C4-2B (cell line): ENCODE results near the gene VTCN1.
"Not testable (repeated sequence)": the region's sequence is repeated elsewhere in the genome, so short reads cannot be mapped to it uniquely, and the experiment has no call there.

ENCODE experiments used
- H3K27ac ChIP-seq: fragments of 450-650 bp; 2 replicates; pipeline ENCODE4 v1.5.1; 2017
- ZFX ChIP-seq: fragments of 450-650 bp; IDR thresholded peaks from 2 replicates; pipeline ENCODE4 v1.6.1; 2017
- TF ChIP-seq, protein P1 (sequence below): fragments of 450-650 bp; conservative IDR thresholded peaks from 2 replicates; pipeline ENCODE4 v1.5.1; 2017; ENCODE audit warnings: mild to moderate bottlenecking

The VTCN1 gene

DNA sequence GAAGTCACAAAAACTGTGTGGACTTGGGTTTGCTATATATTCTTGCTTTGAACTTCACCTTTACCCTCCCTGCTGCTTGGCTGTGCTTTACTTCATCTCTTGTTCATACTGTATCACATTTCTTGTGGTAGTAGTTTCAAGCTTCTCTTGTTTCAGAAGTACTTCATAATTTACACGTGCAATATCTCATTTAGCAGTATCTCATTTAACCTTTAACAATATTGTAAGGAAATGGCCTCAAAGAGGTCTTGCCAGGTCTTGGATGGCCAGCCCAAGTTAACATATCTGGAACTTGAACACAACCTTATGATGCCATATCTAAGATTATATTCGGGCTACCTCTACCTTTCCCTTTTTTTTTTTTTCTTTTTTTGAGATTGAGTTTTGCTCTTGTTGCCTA is 87.5 kb downstream of the VTCN1 start:
- no peak overlapping the region for H3K27ac ChIP-seq
- no peak for TF ChIP-seq ZFX
- TF ChIP-seq, protein P1, sequence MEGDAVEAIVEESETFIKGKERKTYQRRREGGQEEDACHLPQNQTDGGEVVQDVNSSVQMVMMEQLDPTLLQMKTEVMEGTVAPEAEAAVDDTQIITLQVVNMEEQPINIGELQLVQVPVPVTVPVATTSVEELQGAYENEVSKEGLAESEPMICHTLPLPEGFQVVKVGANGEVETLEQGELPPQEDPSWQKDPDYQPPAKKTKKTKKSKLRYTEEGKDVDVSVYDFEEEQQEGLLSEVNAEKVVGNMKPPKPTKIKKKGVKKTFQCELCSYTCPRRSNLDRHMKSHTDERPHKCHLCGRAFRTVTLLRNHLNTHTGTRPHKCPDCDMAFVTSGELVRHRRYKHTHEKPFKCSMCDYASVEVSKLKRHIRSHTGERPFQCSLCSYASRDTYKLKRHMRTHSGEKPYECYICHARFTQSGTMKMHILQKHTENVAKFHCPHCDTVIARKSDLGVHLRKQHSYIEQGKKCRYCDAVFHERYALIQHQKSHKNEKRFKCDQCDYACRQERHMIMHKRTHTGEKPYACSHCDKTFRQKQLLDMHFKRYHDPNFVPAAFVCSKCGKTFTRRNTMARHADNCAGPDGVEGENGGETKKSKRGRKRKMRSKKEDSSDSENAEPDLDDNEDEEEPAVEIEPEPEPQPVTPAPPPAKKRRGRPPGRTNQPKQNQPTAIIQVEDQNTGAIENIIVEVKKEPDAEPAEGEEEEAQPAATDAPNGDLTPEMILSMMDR, result no peak

DNA sequence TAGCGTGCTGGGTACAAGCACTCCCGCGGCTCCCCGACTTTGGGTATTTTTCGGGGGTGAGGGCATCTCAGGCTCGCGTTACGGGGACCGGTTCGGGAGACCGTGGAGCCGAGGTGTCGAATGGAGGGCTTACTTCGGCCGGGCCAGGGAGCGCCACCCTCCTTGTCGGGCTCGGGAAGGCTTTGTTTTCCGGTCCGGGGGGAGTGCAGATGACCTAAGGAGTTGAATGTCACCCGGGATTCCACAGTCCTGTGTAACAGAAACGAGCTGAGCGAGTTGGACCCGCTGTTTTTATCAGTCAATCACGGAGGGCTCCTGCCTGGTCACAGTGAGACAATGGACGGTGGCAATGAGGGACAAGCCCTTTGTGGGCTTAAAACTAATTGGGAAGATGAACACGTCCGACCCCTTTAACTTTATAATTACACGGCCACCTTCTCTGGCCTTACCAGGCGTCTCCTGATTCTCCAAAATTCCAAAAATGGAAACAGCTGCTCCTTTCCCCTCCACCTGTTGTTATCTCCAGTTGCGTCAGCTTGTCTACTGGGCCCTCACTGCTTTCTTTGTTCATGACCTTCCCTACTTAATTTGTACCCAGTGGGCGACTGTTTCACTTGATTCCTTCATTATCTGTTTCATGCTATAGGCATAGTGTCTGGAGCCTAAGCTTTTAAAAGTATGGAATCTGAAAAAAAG is 88.2 kb downstream of the VTCN1 start:
- TF ChIP-seq, protein P1, result peak; percentile 55
- TF ChIP-seq ZFX, result no peak
- H3K27ac ChIP-seq, result peak overlapping the region; percentile 78

DNA sequence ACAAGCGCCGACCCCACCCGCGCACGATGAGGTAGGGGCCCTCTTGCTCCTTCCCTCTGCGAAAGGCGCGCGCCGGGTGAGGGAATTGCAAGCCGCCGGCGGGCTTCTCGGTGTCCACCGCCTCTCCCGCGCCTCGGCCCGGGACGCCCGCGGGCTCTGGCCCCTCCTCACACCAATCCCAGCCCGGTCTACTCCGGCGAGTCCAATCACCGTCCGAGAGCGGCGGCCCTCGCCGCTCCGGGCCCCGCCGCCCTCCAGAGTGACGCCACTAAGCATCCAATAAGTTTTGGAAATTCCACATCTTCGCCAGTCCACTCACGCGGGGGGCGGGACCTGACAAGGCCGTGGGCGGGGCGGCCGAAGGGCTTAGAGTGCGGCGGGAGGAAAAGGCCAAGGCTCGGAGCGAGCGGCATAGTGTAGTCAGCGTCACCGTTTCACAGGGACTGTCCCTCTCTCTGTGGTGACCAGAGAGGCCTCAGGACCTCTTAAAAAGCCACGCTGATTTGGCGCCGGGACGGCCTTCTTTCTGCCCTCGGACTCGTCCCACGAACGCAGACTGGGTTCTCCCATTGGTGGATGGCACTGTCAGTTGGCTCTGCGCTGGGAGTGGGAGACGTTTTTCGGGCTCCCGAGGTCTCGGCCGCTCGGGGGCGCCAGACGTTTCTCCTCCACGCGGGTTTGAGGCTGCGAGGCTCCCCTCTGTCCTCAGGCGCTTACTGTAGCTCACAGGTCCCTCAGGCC is 89.0 kb downstream of the VTCN1 start, which contains the start of gene TRIM45:
Gene TRIM45 (minus strand): TSS at position 161 of the 741 bp plus-strand sequence. CDS start 548 bp downstream, outside the sequence.
- peak within 1 kb of the TSS; percentile 78 for H3K27ac ChIP-seq
- TF ChIP-seq, protein P1, result peak; percentile 90
- TF ChIP-seq ZFX, result 0 out of 2 replicates have a peak, but pooled peaks have one; percentile 12

DNA sequence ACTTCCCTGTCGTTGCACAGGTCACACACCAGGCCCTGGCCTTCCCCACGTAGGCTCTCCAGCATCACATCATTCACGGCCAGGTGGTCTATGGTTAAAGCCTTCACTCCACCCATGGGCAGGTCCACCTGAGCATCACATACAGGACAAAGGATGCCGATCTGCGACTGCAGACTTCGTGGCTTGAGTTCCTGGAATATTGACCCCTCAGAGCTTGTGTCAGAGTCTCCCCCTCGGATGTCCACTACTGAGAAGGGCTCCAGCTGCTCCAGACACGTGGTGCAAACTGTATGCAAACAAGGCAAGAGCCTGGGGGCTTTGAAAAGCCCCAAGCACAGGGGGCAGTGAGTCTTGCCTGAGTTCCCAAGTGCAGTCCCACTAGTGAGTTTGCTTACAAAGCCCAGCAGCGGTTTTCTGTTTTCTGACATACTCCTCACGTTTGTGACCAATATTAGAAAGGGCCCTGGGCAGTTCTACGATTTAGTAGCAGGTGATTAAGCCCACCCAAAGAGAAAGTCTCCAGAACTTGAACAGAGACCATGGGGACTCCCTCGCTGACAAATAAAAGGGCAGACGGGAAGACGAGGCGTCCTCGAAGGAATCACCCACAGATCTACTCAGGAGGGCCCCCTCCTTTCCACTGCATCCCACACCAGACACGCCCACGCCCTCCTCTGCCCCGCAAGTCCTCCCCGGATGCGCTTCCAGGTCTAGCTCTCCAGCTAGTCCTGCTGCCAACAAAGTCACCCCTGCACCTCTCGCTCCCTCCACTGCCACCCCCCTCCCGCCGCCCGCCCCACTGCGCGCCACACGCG is 89.7 kb downstream of the VTCN1 start:
- peak overlapping the region; percentile 78 for H3K27ac ChIP-seq
- no peak for TF ChIP-seq ZFX
- TF ChIP-seq, protein P1, result no peak

DNA sequence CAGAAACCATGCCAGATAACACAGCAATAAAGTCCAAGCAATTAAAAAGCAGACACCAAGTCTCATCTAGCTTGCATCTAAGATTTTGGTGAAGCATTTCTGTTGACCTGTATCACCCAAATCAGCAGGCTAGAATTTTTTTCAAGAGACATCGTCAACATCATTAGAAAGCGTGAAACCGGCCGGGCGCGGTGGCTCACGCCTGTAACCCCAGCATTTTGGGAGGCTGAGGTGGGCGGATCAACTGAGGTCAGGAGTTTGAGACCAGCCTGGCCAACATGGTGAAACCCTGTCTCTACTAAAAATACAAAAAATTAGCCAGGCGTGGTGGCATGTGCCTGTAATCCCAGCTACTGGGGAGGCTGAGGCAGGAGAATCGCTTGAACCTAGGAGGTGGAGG is 91.6 kb downstream of the VTCN1 start:
- H3K27ac ChIP-seq, result not testable (repeated sequence)

DNA sequence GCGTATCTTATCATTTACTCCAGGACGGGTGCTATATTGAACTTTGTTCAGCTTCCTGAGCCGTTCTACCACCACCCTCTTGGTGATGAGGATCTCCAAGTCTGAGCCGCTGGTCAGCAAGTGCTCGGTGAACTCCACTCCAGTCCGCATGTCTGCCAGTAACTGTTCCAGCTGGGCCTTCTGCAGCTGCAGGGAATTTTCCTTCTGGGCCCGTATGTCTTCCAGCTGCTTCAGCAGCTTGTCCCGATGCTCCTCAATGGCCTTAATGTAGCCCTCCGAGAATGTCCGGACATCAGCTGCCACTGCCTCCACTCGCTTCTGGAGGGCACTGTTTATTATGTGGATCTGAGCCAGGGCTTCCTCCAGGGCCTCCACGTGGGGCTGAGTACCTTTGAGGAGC is 92.6 kb downstream of the VTCN1 start:
- TF ChIP-seq, protein P1, result no peak
- no peak for TF ChIP-seq ZFX
- H3K27ac ChIP-seq, result no peak overlapping the region

DNA sequence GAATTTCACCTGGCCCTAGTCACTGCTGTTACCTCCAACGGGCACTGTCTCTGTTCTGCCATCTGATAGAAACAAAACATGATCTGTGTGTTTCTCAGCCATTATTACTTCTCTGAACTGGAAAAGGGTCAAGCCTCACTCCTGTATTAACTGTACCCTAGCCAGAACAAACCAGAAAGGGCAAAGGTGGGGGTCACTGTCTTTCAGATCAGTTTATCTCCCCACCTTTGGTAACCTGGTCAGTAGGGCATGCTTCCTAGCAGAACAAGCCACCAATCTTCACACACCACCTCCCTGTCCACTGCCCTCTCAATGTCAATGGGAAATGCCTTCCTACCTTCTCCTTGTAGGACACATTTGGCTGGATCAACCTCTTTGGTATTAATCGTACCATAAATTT is 93.0 kb downstream of the VTCN1 start:
- TF ChIP-seq ZFX, result no peak
- TF ChIP-seq, protein P1, result no peak

More for the DNA sequence above, 93.0 kb downstream of the VTCN1 start:
- H3K27ac ChIP-seq, result no peak overlapping the region
